Lower leg skin (tissue), 4 donors: ENCODE data around the gene SPANXA2. TPM values are rescaled to one million over a fixed set of nuclear protein-coding genes. Genes with fewer than 3 reads are reported as not detected.
"Not testable (repeated sequence)": the region's sequence is repeated elsewhere in the genome, so short reads cannot be mapped to it uniquely, and the experiment has no call there.

Experiments used
- DNase-seq, 2 donors: peaks; one replicate each; pipeline ENCODE4 v3.0.0-alpha.2; 2019; ENCODE audit warnings: low spot score in 2 of 2
- H3K4me3 ChIP-seq: fragments of 200-600 bp; sonication (generic); 2 replicates; pipeline ENCODE4 v1.5.1; 2017; ENCODE audit warnings: mild to moderate bottlenecking, low read depth; ENCODE audit not compliant: poor library complexity, severe bottlenecking
- POLR2A ChIP-seq, 2 donors: fragments of 450-650 bp; IDR thresholded peaks; one replicate each; pipeline ENCODE4 v1.6.1; 2016 to 2017; ENCODE audit warnings: antibody characterized with exemption in 2 of 2, mild to moderate bottlenecking in 1 of 2, moderate library complexity in 1 of 2
- WGBS, 2 donors: methylation state at CpG; one replicate each; pipeline ENCODE4 v1.1.5; 2018; 5-methylcytosine and 5-hydroxymethylcytosine counted together
- intact Hi-C: fragments of 100-400 bp; cut with DNase I; formaldehyde crosslinking; loops from one replicate; pipeline ENCODE4 v1.15.0; 2023; ENCODE audit warnings: low total_unique reads
- total RNA-seq, 4 donors: library from RNA; depleted of rRNA; stranded (reverse); fragments of >200 nt; gene quantifications; one replicate each; pipeline ENCODE4 v1.1.0, GENCODE V29; 2016
- TF ChIP-seq, protein P1 (sequence below), 3 donors: fragments of 450-650 bp; IDR thresholded peaks; one replicate each; pipeline ENCODE4 v1.5.1; 2016; ENCODE audit warnings: antibody characterized with exemption in 3 of 3, mild to moderate bottlenecking in 3 of 3, moderate library complexity in 2 of 3

SPANXA2 gene
- total RNA-seq, result not detected

- intact Hi-C loops, H3K4me3 ChIP-seq, DNase-seq: not testable (repeated sequence)
- no CpG with 5 or more reads among the region's 10 CpGs for WGBS, 2 donors
These were observed at the start of gene SPANXA2 for GRCh38 chrX:141589408-141589807. Gene SPANXA2 (plus strand): TSS chrX:141589708. CDS start chrX:141589768, 60 bp downstream.

DNA sequence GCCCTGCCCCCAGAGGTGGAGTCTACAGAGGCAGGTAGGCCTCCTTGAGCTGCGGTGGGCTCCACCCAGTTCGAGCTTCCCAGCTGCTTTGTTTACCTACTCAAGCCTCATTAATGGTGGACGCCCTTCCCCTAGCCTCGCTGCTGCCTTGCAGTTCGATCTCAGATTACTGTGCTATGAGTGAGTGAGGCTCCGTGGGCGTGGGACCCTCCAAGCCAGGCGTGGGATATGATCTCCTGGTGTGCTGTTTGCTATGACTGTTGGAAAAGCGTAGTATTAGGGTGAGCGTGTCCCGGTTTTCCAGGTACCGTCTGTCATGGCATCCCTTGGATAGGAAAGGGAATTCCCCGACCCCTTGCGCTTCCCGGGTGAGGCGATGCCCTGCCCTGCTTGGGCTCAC, 47.0 kb upstream of the SPANXA2 start:
- DNase-seq, intact Hi-C loops, H3K4me3 ChIP-seq: not testable (repeated sequence)
- 80% methylated on average over 8 of the region's 16 CpGs; no CpG with 5 or more reads in 1 of the 2 donors for WGBS, 2 donors

- WGBS, 2 donors, result no CpG with 5 or more reads among the region's 10 CpGs
These were observed 4.9 kb upstream of the SPANXA2 start, which contains the start of gene SPANXA1 for GRCh38 chrX:141584638-141585037. Gene SPANXA1 (minus strand): TSS chrX:141584738. CDS start chrX:141584678, 60 bp downstream.

GRCh38 chrX:141609111-141609510, 19.6 kb downstream of the SPANXA2 start:
- intact Hi-C loops, result no loop called here
- DNase-seq, result no peak
- WGBS, 2 donors, result 94% methylated on average over 1 of the region's 1 CpG
- TF ChIP-seq, protein P1, sequence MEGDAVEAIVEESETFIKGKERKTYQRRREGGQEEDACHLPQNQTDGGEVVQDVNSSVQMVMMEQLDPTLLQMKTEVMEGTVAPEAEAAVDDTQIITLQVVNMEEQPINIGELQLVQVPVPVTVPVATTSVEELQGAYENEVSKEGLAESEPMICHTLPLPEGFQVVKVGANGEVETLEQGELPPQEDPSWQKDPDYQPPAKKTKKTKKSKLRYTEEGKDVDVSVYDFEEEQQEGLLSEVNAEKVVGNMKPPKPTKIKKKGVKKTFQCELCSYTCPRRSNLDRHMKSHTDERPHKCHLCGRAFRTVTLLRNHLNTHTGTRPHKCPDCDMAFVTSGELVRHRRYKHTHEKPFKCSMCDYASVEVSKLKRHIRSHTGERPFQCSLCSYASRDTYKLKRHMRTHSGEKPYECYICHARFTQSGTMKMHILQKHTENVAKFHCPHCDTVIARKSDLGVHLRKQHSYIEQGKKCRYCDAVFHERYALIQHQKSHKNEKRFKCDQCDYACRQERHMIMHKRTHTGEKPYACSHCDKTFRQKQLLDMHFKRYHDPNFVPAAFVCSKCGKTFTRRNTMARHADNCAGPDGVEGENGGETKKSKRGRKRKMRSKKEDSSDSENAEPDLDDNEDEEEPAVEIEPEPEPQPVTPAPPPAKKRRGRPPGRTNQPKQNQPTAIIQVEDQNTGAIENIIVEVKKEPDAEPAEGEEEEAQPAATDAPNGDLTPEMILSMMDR (IDR thresholded peaks at IDR 0.05), result no peak
- H3K4me3 ChIP-seq, result no peak overlapping the region

More at GRCh38 chrX:141584638-141585037, 4.9 kb upstream of the SPANXA2 start, which contains the start of gene SPANXA1:
- DNase-seq, H3K4me3 ChIP-seq, intact Hi-C loops: not testable (repeated sequence)

DNA sequence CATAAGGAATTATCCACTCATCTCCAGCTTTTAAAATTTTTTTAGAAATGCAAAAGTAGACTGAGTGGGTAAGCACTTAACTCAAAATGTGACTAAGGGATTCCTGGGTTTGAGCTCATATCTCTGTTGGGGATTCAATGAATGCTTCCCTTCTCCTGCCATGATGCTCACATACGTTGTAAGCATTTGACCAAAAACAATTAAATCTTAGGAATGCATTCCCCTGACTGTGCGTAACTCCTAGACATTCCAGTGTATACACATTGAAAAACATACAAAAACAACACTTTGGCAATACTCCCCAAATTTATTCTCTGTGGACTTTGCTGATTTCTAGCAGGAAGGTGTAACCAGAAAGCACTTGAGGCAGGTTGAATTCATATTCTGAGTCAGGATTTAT, 29.8 kb downstream of the SPANXA2 start:
- H3K4me3 ChIP-seq, result no peak overlapping the region
- DNase-seq, result no peak
- TF ChIP-seq, protein P1 (IDR thresholded peaks at IDR 0.05), result no peak
- TF ChIP-seq POLR2A (IDR thresholded peaks at IDR 0.05), result no peak
- intact Hi-C loops, result no loop called here
- 60 to 77% methylated on average over 2 of the region's 2 CpGs for WGBS, 2 donors

DNA sequence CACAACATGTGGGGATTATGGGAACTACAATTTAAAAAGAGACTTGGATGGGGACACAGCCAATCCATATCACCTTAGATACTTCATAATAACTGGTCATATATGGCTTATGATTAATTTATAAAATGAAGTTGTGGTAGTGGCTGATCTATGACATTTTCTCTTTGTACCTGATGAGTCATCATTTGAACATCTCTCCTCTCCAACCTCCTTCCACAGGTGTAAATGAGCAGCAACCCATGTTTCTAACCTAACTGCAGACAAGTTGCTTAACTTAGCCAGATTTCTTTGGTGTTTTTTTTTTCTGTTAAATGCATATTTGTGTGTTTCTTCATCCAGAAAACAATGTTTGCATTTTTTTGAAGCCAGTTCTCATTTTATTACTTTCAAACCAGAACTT, 42.6 kb downstream of the SPANXA2 start:
- intact Hi-C loops, result no loop called here
- no peak for TF ChIP-seq POLR2A (IDR thresholded peaks at IDR 0.05)
- TF ChIP-seq, protein P1 (IDR thresholded peaks at IDR 0.05), result no peak

GRCh38 chrX:141638550-141638949, 49.0 kb downstream of the SPANXA2 start:
- DNase-seq, result no peak
- TF ChIP-seq, protein P1 (IDR thresholded peaks at IDR 0.05), result no peak
- no peak for TF ChIP-seq POLR2A (IDR thresholded peaks at IDR 0.05)
- intact Hi-C loops, result no loop called here
- H3K4me3 ChIP-seq, result no peak overlapping the region
- 0 to 41% methylated on average over 1 of the region's 1 CpG for WGBS, 2 donors

More for the DNA sequence above, 42.6 kb downstream of the SPANXA2 start:
- H3K4me3 ChIP-seq, result no peak overlapping the region
- no peak for DNase-seq

Other genes with a start within 250 kb of the SPANXA2 start
- gene SPANXA1, start 5.0 kb upstream of the SPANXA2 start, total RNA-seq, result not detected
- not detected for gene SPANXD, start 109.0 kb downstream of the SPANXA2 start, total RNA-seq
- gene MAGEC3, start 248.6 kb downstream of the SPANXA2 start, total RNA-seq, result not detected